GM10266 (cell line): ENCODE measurements around the gene KRTAP9-2.
"Not testable (repeated sequence)": the region's sequence is repeated elsewhere in the genome, so short reads cannot be mapped to it uniquely, and the experiment has no call there.

ENCODE experiments used
- DNase-seq: peaks from one replicate; pipeline ENCODE4 v3.0.0; 2012; ENCODE audit errors: extremely low spot score
- TF ChIP-seq, protein P1 (sequence below): IDR thresholded peaks from 2 replicates; pipeline ENCODE4 v1.5.1; 2012; ENCODE audit warnings: mild to moderate bottlenecking, low read depth; ENCODE audit not compliant: control insufficient read depth, insufficient read depth; ENCODE audit errors: missing control alignments

Gene KRTAP9-2

DNA sequence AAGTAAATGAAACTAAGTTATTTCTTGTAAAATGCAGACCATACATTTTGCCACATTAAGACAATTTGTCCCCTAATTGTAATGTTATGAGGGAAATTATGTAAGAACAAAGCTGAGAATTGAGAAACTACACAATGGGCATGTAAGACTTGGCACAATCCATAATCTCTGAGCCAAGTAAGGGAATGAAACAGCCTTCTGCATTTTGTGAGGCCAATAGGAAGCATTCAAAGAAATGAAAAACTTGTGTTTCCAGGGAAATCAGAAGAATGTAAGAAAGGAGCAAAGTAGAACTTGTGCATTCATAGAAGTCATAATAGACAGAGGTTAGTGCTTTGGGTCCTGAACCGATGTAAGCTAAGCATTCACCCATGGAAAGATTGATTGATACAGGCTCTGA, 24.8 kb downstream of the KRTAP9-2 start:
- no peak for DNase-seq
- TF ChIP-seq, protein P1, sequence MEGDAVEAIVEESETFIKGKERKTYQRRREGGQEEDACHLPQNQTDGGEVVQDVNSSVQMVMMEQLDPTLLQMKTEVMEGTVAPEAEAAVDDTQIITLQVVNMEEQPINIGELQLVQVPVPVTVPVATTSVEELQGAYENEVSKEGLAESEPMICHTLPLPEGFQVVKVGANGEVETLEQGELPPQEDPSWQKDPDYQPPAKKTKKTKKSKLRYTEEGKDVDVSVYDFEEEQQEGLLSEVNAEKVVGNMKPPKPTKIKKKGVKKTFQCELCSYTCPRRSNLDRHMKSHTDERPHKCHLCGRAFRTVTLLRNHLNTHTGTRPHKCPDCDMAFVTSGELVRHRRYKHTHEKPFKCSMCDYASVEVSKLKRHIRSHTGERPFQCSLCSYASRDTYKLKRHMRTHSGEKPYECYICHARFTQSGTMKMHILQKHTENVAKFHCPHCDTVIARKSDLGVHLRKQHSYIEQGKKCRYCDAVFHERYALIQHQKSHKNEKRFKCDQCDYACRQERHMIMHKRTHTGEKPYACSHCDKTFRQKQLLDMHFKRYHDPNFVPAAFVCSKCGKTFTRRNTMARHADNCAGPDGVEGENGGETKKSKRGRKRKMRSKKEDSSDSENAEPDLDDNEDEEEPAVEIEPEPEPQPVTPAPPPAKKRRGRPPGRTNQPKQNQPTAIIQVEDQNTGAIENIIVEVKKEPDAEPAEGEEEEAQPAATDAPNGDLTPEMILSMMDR = no peak

DNA sequence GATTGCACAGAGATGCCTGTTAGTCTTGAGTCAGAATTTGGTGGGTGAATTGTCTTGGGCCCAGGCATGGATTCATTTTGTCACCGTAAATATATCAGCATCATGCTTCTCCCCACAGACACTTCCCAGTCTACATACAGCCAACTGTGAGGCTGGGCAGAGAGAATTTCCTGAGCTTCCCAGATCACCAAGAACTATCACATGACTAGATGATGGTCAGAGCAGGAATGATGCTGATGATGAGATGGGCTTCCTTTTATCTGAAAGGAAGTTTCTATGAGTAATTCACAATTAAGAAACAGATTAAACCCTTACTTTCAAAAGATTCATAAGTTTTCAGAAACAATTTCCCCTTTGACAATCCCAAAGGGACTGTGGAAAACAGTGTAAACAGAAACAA, 28.4 kb downstream of the KRTAP9-2 start:
- no peak for DNase-seq
- TF ChIP-seq, protein P1 = no peak

DNA sequence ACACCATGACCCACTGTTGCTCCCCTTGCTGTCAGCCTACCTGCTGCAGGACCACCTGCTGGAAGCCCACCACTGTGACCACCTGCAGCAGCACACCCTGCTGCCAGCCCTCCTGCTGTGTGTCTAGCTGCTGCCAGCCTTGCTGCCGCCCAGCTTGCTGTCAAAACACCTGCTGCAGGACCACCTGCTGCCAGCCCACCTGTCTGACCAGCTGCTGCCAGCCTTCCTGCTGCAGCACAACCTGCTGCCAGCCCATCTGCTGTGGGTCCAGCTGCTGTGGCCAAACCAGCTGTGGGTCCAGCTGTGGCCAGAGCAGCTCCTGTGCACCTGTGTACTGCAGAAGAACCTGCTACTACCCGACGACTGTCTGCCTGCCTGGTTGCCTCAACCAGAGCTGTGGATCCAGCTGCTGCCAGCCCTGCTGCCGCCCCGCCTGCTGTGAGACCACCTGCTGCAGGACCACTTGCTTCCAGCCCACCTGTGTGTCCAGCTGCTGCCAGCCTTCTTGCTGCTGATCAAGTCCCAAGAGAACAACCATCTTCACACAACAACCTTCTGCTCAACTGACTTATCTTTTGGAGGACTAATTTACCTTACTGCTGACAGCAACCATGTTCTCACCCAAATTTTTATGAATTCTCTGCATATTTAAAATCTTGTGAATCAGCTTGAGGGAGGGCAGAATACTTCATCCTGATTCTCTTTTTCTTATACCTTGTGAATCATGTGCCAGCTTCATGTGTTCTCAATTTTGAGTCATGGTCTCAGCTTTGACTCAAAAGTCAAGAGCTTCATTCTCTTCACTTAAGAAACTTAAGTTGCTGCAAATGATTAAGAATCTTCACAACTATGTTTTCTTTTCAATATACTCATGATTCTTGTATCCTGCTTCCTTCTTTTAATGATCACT, 29.2 kb downstream of the KRTAP9-2 start, which contains the start of gene KRTAP9-9:
Gene KRTAP9-9 (plus strand): TSS at position 4 of the 910 bp plus-strand sequence.
- not testable (repeated sequence) for DNase-seq

GRCh38 chr17:41256291-41256685, 29.8 kb downstream of the KRTAP9-2 start:
- TF ChIP-seq, protein P1 = no peak
- DNase-seq = peak; percentile 0

GRCh38 chr17:41258406-41258805, 32.0 kb downstream of the KRTAP9-2 start:
- DNase-seq = no peak
- TF ChIP-seq, protein P1 = no peak

DNA sequence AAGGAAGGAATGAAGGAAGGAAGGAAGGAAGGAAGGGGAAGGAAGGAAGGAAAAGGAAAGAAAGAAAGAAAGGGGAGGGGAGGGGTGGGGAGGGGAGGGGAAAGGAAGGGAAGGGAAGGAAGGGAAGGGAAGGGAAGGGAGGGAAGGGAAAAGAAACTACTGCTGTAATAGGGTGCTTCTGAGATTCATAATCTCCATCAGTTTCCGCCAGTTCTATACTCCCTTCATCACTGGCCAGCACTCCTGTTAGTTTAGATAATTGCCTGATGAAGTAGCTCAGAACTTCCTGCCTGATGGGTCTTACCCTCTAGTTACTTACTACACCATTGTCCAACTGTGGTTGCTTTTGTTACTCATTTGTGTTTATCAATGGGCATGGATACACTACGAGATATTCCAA, 36.8 kb downstream of the KRTAP9-2 start:
- TF ChIP-seq, protein P1 = no peak
- peak; percentile 0 for DNase-seq

DNA sequence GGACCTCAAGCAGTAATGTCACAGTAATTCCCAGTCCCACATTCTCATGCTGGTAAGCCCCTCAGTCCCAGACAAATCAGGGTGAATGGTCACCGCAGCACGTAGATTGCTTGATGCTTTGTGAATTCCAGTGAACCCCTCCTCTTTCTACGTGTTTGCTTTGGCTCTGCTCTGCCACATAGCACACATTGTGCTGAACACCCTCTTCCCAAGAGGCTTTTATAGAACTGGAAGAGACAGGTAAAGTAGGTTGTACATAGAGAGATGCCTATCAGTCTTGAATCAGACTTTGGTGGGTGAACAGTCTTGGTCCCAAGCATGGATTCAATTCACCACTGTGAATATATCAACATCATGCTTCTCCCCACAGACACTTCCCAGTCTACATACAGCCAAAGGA, 38.2 kb downstream of the KRTAP9-2 start:
- TF ChIP-seq, protein P1 = no peak
- peak; percentile 0 for DNase-seq

DNA sequence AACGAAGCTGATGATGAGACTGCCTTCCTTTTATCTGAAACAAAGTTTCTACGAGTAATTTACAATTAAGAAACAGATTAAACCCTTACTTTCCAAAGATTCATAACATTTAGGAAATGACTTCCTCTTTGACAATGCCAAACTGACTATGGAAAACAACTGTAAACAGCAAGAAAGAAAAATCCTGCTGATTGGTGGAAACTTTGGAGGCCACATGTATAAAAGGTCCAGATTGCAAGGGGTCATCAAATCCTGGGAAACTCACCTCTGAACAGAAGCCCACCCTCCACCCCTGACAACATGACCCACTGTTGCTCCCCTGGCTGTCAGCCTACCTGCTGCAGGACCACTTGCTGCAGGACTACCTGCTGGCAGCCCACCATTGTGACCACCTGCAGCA, 38.6 kb downstream of the KRTAP9-2 start, which contains the start of gene KRTAP9-6:
Gene KRTAP9-6 (plus strand): TSS at position 301 of the 400 bp plus-strand sequence. CDS start 0 bp downstream, at position 301.
- TF ChIP-seq, protein P1 = no peak
- DNase-seq = no peak
